Erythroblast (primary cell): ENCODE results near the gene PAQR8.

Experiments
- GATA1 ChIP-seq: IDR thresholded peaks from 2 replicates; pipeline ENCODE4 v1.6.1; 2011; ENCODE audit warnings: low read depth, mild to moderate bottlenecking, control low read depth, low read length, moderate library complexity
- POLR2A ChIP-seq: IDR thresholded peaks from 2 replicates; pipeline ENCODE4 v1.6.1; 2011; ENCODE audit warnings: mild to moderate bottlenecking, low read length

DNA sequence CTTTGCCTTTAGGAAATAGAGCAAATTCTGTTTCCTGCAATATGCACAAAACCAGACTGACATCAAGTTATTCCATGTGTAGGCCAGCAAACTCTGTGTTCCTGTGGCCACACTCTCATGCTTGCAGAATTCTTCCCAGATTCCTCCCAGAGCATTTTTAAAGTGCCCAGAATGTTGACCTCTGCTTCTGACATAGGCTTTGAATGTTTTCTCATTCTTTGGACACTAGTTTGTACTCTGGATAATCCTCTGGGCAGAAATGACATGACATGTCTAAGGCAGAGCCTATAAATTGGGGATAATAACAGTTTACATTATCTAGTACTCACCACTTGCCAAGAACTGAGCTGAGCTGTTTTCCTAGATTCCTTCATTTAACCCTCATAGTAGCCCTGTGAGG lies 49.0 kb downstream of the PAQR8 start:
- TF ChIP-seq POLR2A (no peak), GATA1 (no peak)
